Ovary (tissue), 3 donors: ENCODE data around the gene OR3A2.

Source experiments
- CTCF ChIP-seq, 3 donors: fragments of 450-650 bp in 2 of 3; fragments of 200-600 bp in 1 of 3; IDR thresholded peaks; one replicate each; pipeline versions ENCODE4 v1.5.1 to v1.8.0; 2016 to 2022; ENCODE audit warnings: antibody characterized with exemption in 3 of 3, mild to moderate bottlenecking in 1 of 3
- EP300 ChIP-seq: sonication (generic); formaldehyde crosslinking; IDR thresholded peaks from one replicate; pipeline ENCODE4 v1.6.1; 2017; ENCODE audit warnings: antibody characterized with exemption
- POLR2A ChIP-seq: fragments of 450-650 bp; IDR thresholded peaks from one replicate; pipeline ENCODE4 v1.6.1; 2017; ENCODE audit warnings: antibody characterized with exemption, mild to moderate bottlenecking, moderate library complexity
- donor health status: DM: no; HTN: no; CAD: no.

GRCh38 chr17:3401786-3402185, 15.7 kb upstream of the OR3A2 start:
- TF ChIP-seq CTCF (IDR thresholded peaks at IDR 0.05) (no peak), POLR2A (no peak), EP300 (no peak)
